ENCODE results near the gene SLC16A7. TPM values are rescaled to one million over a fixed set of nuclear protein-coding genes. Genes with fewer than 3 reads are reported as not detected.

Gene SLC16A7
- total and polyA plus RNA-seq, 10 donors = 3.2 to 98.8 (median 60.9) TPM

- no peak for DNase-seq
- H3K9me3 ChIP-seq = no peaks in the 10 kb centered on the region
- intact Hi-C loops (cut with DNase I; ENCODE audit: low total_unique reads) = no loop called here
- no peaks in the 10 kb centered on the region for H3K27me3 ChIP-seq (replicated peaks in 1 of 7)
- no peak overlapping the region for H3K27ac ChIP-seq
- no peaks in the 10 kb centered on the region for H3K36me3 ChIP-seq
- TF ChIP-seq CTCF (IDR thresholded peaks at IDR 0.05 in 8 of 11, conservative IDR thresholded peaks at IDR 0.05 in 3 of 11) (no peak), POLR2A (IDR thresholded peaks at IDR 0.05) (no peak), POLR2AphosphoS5 (IDR thresholded peaks at IDR 0.05) (no peak)
- no peaks in the 10 kb centered on the region for H3K4me1 ChIP-seq
- H3K4me3 ChIP-seq = no peak overlapping the region
Measured at GRCh38 chr12:59761542-59761941, 165.7 kb downstream of the SLC16A7 start.

DNA sequence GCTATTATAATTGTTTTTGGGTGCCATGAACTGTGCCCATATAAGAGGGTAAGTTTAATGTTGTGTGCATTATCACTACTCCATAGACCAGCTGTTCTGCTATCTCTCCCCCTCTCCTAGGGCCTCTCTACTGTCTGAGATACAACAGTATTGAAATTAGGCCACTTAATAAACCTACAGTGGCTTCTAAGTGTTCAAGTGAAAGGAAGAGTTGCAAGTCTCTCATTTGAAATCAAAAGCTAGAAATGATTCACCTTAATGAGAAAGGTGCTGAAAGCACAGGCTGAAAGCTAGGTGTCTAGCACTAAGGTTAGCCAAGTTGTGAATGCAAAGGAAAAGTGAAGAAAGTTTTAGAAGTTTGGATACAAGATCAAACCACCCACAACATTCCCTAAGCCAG is 168.0 kb downstream of the SLC16A7 start:
- H3K36me3 ChIP-seq = peaks cover 0 to 11% (median 0%) of the 10 kb centered on the region in 6 donors
- DNase-seq = no peak
- no peak overlapping the region for H3K27ac ChIP-seq
- no peaks in the 10 kb centered on the region for H3K4me1 ChIP-seq
- no peaks in the 10 kb centered on the region for H3K27me3 ChIP-seq (replicated peaks in 1 of 7)
- peaks cover 0 to 9% (median 6%) of the 10 kb centered on the region in 8 donors for H3K9me3 ChIP-seq
- intact Hi-C loops (cut with DNase I; ENCODE audit: low total_unique reads) = no loop called here
- no peak overlapping the region for H3K4me3 ChIP-seq
- TF ChIP-seq POLR2A (IDR thresholded peaks at IDR 0.05) (no peak), CTCF (IDR thresholded peaks at IDR 0.05 in 8 of 11, conservative IDR thresholded peaks at IDR 0.05 in 3 of 11) (no peak), POLR2AphosphoS5 (IDR thresholded peaks at IDR 0.05) (no peak)

DNA sequence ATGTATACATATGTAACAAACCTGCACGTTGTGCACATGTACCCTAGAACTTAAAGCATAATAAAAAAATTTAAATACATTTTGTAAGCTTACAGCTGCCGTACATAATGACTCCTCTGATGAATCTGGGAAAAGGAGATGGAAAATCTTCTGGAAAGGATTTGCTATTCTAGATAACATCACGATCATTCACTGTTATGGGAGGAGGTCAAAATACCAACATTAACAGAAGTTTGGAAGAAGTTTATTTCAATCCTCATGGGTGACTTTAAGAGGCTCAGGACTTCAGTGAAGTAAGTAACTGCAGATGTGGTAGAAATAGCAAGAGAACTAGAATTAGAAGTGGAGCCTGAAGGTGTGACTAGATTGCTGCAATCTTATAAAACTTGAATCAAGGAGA is 172.2 kb downstream of the SLC16A7 start:
- Histone ChIP-seq H3K27me3 (replicated peaks in 1 of 7) (no peaks in the 10 kb centered on the region), H3K4me3 (no peak overlapping the region), H3K36me3 (peaks cover 0 to 22% (median 0%) of the 10 kb centered on the region in 6 donors), H3K4me1 (no peaks in the 10 kb centered on the region), H3K9me3 (peaks cover 0 to 9% (median 6%) of the 10 kb centered on the region in 8 donors), H3K27ac (no peak overlapping the region)
- 92 to 97% (median 96%) methylated on average over 3 of the region's 3 CpGs for WGBS, 5 donors
- intact Hi-C loops (cut with DNase I; ENCODE audit: low total_unique reads) = no loop called here
- no peak for TF ChIP-seq POLR2AphosphoS5 (IDR thresholded peaks at IDR 0.05)
- TF ChIP-seq CTCF (IDR thresholded peaks at IDR 0.05 in 8 of 11, conservative IDR thresholded peaks at IDR 0.05 in 3 of 11) = no peak
- TF ChIP-seq POLR2A (IDR thresholded peaks at IDR 0.05) = no peak
- no peak for DNase-seq

DNA sequence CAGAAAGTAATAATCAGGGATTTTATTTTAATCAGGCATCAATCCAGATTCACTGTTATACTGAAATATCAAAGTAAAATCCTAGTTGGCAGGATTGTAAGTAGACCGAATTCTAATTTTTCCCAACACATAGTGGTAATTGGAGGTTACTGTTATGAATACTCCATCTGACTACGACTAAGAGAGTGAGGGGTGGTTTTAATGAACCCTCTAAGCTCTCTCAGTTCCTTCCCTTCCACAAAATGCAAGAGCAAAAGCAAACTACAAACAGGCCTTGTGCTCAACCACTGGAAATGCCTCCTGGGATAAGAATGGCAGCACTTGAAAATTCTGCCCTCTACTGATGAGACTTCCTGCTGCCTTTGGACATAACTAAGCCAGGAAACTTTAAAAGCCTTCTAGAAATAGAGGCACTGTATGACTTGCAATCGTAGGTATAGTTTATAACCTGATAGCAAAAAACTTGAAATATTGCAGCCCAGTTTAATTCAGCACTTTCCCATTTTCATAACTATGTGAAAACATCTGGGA is 184.8 kb downstream of the SLC16A7 start:
- Histone ChIP-seq H3K27me3 (replicated peaks in 1 of 7) (no peaks in the 10 kb centered on the region), H3K27ac (no peak overlapping the region), H3K9me3 (peaks cover 0 to 10% (median 0%) of the 10 kb centered on the region in 8 donors), H3K36me3 (peaks cover 0 to 15% (median 0%) of the 10 kb centered on the region in 6 donors), H3K4me1 (no peaks in the 10 kb centered on the region), H3K4me3 (no peak overlapping the region)
- no peak for DNase-seq
- intact Hi-C loops (cut with DNase I; ENCODE audit: low total_unique reads) = no loop called here
- TF ChIP-seq POLR2A (IDR thresholded peaks at IDR 0.05) (no peak), CTCF (IDR thresholded peaks at IDR 0.05 in 8 of 11, conservative IDR thresholded peaks at IDR 0.05 in 3 of 11) (no peak), POLR2AphosphoS5 (IDR thresholded peaks at IDR 0.05) (no peak)
- 59 to 82% (median 69%) methylated on average over 3 of the region's 3 CpGs for WGBS, 5 donors
